WERI-Rb-1 (cell line): ENCODE measurements around the gene SFMBT2.

Experiments
- DNase-seq: peaks from one replicate; pipeline ENCODE4 v3.0.0-alpha.2; 2020
- H3K27ac ChIP-seq: fragments of 250-450 bp; sonication (Bioruptor Pico); 2 replicates; pipeline ENCODE4 v1.5.1; 2020; ENCODE audit warnings: mild to moderate bottlenecking, moderate library complexity
- H3K27me3 ChIP-seq: fragments of 250-450 bp; sonication (Bioruptor Pico); 2 replicates; pipeline ENCODE4 v1.5.1; 2021; ENCODE audit warnings: mild to moderate bottlenecking, low read depth, moderate library complexity; ENCODE audit not compliant: insufficient read depth, severe bottlenecking
- H3K36me3 ChIP-seq: fragments of 250-450 bp; sonication (Bioruptor Pico); 2 replicates; pipeline ENCODE4 v1.5.1; 2020; ENCODE audit warnings: mild to moderate bottlenecking, moderate library complexity
- H3K4me3 ChIP-seq: 2 replicates; pipeline ENCODE4 v1.5.1; 2011; ENCODE audit warnings: low read depth, mild to moderate bottlenecking, control low read depth, low read length
- H3K9me3 ChIP-seq: fragments of 250-450 bp; sonication (Bioruptor Pico); 2 replicates; pipeline ENCODE4 v1.5.1; 2021; ENCODE audit warnings: mild to moderate bottlenecking, moderate library complexity; ENCODE audit not compliant: severe bottlenecking
- CTCF ChIP-seq: IDR thresholded peaks from 2 replicates; pipeline ENCODE4 v1.5.1; 2011; ENCODE audit warnings: low read depth, mild to moderate bottlenecking, control low read depth, inconsistent platforms, low read length

The SFMBT2 gene

GRCh38 chr10:7385114-7385513, 25.7 kb downstream of the SFMBT2 start:
- no peak overlapping the region for H3K27ac ChIP-seq
- no peaks in the 10 kb centered on the region for H3K27me3 ChIP-seq
- H3K9me3 ChIP-seq, result no peaks in the 10 kb centered on the region
- no peak for DNase-seq
- H3K4me3 ChIP-seq, result no peak overlapping the region
- no peaks in the 10 kb centered on the region for H3K36me3 ChIP-seq
- no peak for TF ChIP-seq CTCF

GRCh38 chr10:7383442-7383841, 27.4 kb downstream of the SFMBT2 start:
- Histone ChIP-seq H3K27me3 (no peaks in the 10 kb centered on the region), H3K4me3 (no peak overlapping the region), H3K9me3 (no peaks in the 10 kb centered on the region), H3K36me3 (no peaks in the 10 kb centered on the region), H3K27ac (no peak overlapping the region)
- TF ChIP-seq CTCF, result no peak
- no peak for DNase-seq

GRCh38 chr10:7380704-7381241, 30.1 kb downstream of the SFMBT2 start:
- no peak for DNase-seq
- no peaks in the 10 kb centered on the region for H3K36me3 ChIP-seq
- H3K27ac ChIP-seq, result no peak overlapping the region
- H3K9me3 ChIP-seq, result no peaks in the 10 kb centered on the region
- H3K27me3 ChIP-seq, result no peaks in the 10 kb centered on the region
- H3K4me3 ChIP-seq, result no peak overlapping the region
- TF ChIP-seq CTCF, result no peak

- H3K27me3 ChIP-seq, result no peaks in the 10 kb centered on the region
- H3K36me3 ChIP-seq, result no peaks in the 10 kb centered on the region
- no peak overlapping the region for H3K27ac ChIP-seq
- no peak overlapping the region for H3K4me3 ChIP-seq
- DNase-seq, result no peak
- TF ChIP-seq CTCF, result no peak
- H3K9me3 ChIP-seq, result no peaks in the 10 kb centered on the region
Measured at GRCh38 chr10:7378602-7379403, 32.0 kb downstream of the SFMBT2 start.

GRCh38 chr10:7377614-7378248, 33.1 kb downstream of the SFMBT2 start:
- no peak for TF ChIP-seq CTCF
- Histone ChIP-seq H3K9me3 (no peaks in the 10 kb centered on the region), H3K27me3 (no peaks in the 10 kb centered on the region), H3K27ac (no peak overlapping the region), H3K4me3 (no peak overlapping the region), H3K36me3 (no peaks in the 10 kb centered on the region)
- DNase-seq, result no peak
